Endodermal cell (in vitro differentiated cells): ENCODE data around the gene STX8. TPM values are rescaled to one million over a fixed set of nuclear protein-coding genes. Genes with fewer than 3 reads are reported as not detected.

Experiments
- DNase-seq: peaks from one replicate; pipeline ENCODE4 v3.0.0-alpha.2; 2017
- H3K27ac ChIP-seq: 2 replicates; pipeline ENCODE4 v1.5.1; 2013; ENCODE audit warnings: mild to moderate bottlenecking, low read depth, low read length, moderate library complexity
- H3K27me3 ChIP-seq: 2 replicates; pipeline ENCODE4 v1.6.1; 2013; ENCODE audit warnings: mild to moderate bottlenecking, low read length, moderate library complexity; ENCODE audit not compliant: insufficient read depth, control insufficient read depth, poor library complexity, severe bottlenecking
- H3K36me3 ChIP-seq: 2 replicates; pipeline ENCODE4 v1.7.0; 2013; ENCODE audit warnings: mild to moderate bottlenecking, low read length, moderate library complexity; ENCODE audit not compliant: control insufficient read depth, insufficient read depth
- H3K4me1 ChIP-seq: one replicate; pipeline ENCODE4 v1.7.0; 2013; ENCODE audit warnings: low read length; ENCODE audit not compliant: control insufficient read depth, insufficient read depth
- H3K4me3 ChIP-seq: 2 replicates; pipeline ENCODE4 v1.5.1; 2013; ENCODE audit warnings: mild to moderate bottlenecking, low read length, moderate library complexity
- H3K9ac ChIP-seq: 2 replicates; pipeline ENCODE4 v1.6.1; 2013; ENCODE audit warnings: mild to moderate bottlenecking, low read length, moderate library complexity; ENCODE audit not compliant: poor library complexity, severe bottlenecking; ENCODE audit errors: extremely low read depth
- H3K9me3 ChIP-seq: 2 replicates; pipeline ENCODE4 v1.6.1; 2013; ENCODE audit warnings: mild to moderate bottlenecking, low read length, moderate library complexity; ENCODE audit not compliant: control insufficient read depth
- H3K27ac Mint-ChIP-seq: 2 replicates; pipeline ENCODE4 v1.8.0; 2020; ENCODE audit warnings: mixed read lengths
- H3K27me3 Mint-ChIP-seq: 2 replicates; pipeline ENCODE4 v1.8.0; 2021; ENCODE audit warnings: mild to moderate bottlenecking, mixed read lengths; ENCODE audit not compliant: insufficient read depth
- H3K36me3 Mint-ChIP-seq: 2 replicates; pipeline ENCODE4 v1.8.0; 2020; ENCODE audit warnings: low read depth, mixed read lengths
- H3K4me1 Mint-ChIP-seq: 2 replicates; pipeline ENCODE4 v1.8.0; 2020; ENCODE audit warnings: mixed read lengths
- H3K4me3 Mint-ChIP-seq: 2 replicates; pipeline ENCODE4 v1.8.0; 2020; ENCODE audit warnings: mild to moderate bottlenecking, moderate library complexity, mixed read lengths
- H3K9me3 Mint-ChIP-seq: 2 replicates; pipeline ENCODE4 v1.8.0; 2020; ENCODE audit warnings: mild to moderate bottlenecking, mixed read lengths
- WGBS, 2 experiments: methylation state at CpG; one replicate each; pipeline versions ENCODE4 v1.1.5 to v1.1.7; 2013; ENCODE audit warnings: missing lambda C conversion rate in 2 of 2, mixed read lengths in 1 of 2; ENCODE audit not compliant: insufficient coverage in 1 of 2, insufficient read length in 1 of 2; 5-methylcytosine and 5-hydroxymethylcytosine counted together
- total RNA-seq, 2 donors: library from RNA; stranded (reverse); fragmentation: NEBNext Ultra II Directional in 1 of 2; extraction: Animal tissue kit (Norgen Biotek cat#: 25700) in 1 of 2; gene quantifications; 2 replicates in 1 of 2; 3 replicates in 1 of 2; pipeline ENCODE4 v1.2.1, GENCODE V29; 2021
- TF ChIP-seq, protein P1 (sequence below): fragments of 200-600 bp; sonication (generic); conservative IDR thresholded peaks from 2 replicates; pipeline ENCODE4 v1.5.0; 2021; ENCODE audit warnings: antibody characterized with exemption, mild to moderate bottlenecking

Gene STX8
- total RNA-seq, 2 donors from 2014 or later: 82.5 to 98.2 TPM

DNA sequence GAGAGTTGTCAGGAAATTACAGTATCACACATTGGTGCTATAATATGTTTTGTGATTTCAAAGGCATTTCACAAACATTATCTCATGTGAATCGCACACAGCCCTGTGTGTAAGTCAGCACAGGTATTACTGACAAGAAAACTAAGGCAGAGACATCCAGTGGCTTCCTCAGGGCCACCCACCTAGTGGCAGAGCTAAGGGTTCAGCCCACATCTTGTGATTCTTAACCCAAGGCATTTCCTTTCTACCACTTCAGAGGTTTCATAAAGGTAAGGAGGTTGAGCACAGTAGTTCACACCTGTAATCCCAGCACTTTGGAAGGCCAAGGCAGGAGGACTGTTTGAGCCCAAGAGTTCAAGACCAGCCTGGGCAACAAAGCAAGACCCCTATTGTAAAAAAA, 58.2 kb downstream of the STX8 start:
- Mint-ChIP-seq H3K9me3 (no peaks in the 10 kb centered on the region), H3K36me3 (peaks cover 3% of the 10 kb centered on the region), H3K27me3 (no peaks in the 10 kb centered on the region), H3K4me1 (peaks cover 33% of the 10 kb centered on the region), H3K27ac (no peak overlapping the region), H3K4me3 (no peak overlapping the region)
- Histone ChIP-seq H3K9me3 (peaks cover 4% of the 10 kb centered on the region), H3K9ac (no peak overlapping the region), H3K27me3 (no peaks in the 10 kb centered on the region), H3K27ac (no peak overlapping the region), H3K4me3 (no peak overlapping the region), H3K36me3 (no peaks in the 10 kb centered on the region), H3K4me1 (peaks cover 17% of the 10 kb centered on the region)
- TF ChIP-seq, protein P1, sequence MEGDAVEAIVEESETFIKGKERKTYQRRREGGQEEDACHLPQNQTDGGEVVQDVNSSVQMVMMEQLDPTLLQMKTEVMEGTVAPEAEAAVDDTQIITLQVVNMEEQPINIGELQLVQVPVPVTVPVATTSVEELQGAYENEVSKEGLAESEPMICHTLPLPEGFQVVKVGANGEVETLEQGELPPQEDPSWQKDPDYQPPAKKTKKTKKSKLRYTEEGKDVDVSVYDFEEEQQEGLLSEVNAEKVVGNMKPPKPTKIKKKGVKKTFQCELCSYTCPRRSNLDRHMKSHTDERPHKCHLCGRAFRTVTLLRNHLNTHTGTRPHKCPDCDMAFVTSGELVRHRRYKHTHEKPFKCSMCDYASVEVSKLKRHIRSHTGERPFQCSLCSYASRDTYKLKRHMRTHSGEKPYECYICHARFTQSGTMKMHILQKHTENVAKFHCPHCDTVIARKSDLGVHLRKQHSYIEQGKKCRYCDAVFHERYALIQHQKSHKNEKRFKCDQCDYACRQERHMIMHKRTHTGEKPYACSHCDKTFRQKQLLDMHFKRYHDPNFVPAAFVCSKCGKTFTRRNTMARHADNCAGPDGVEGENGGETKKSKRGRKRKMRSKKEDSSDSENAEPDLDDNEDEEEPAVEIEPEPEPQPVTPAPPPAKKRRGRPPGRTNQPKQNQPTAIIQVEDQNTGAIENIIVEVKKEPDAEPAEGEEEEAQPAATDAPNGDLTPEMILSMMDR: peak; percentile 31
- DNase-seq: no peak
- 91 to 95% methylated on average over 1 of the region's 1 CpG for WGBS, 2 experiments

DNA sequence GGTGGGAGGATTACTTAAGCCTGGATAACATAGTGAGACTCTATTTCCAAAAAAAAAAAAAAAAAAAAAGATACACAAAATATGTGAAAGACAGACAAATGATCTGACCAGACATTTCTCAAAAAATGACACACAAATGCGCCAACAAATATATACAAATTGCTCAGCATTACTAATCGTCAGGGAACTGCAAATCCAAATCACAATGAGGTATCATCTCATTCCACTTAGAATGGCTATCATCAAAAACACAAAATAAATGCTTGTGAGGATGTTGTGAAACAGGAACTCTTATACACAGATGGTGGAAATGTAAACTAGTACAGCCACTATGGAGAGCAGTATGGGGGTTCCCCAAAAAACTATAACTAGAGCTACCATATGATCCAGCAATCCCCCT, 62.4 kb downstream of the STX8 start:
- Histone ChIP-seq H3K27ac (no peak overlapping the region), H3K9ac (no peak overlapping the region), H3K36me3 (no peaks in the 10 kb centered on the region), H3K4me3 (no peak overlapping the region), H3K4me1 (no peaks in the 10 kb centered on the region), H3K27me3 (no peaks in the 10 kb centered on the region), H3K9me3 (peaks cover 25% of the 10 kb centered on the region)
- Mint-ChIP-seq H3K27ac (no peak overlapping the region), H3K4me3 (no peak overlapping the region), H3K36me3 (peaks cover 8% of the 10 kb centered on the region), H3K4me1 (peaks cover 9% of the 10 kb centered on the region), H3K27me3 (no peaks in the 10 kb centered on the region), H3K9me3 (peaks cover 13% of the 10 kb centered on the region)
- 98% methylated on average over 2 of the region's 2 CpGs; no CpG with 5 or more reads in 1 of the 2 experiments for WGBS, 2 experiments
- TF ChIP-seq, protein P1: no peak
- DNase-seq: no peak

DNA sequence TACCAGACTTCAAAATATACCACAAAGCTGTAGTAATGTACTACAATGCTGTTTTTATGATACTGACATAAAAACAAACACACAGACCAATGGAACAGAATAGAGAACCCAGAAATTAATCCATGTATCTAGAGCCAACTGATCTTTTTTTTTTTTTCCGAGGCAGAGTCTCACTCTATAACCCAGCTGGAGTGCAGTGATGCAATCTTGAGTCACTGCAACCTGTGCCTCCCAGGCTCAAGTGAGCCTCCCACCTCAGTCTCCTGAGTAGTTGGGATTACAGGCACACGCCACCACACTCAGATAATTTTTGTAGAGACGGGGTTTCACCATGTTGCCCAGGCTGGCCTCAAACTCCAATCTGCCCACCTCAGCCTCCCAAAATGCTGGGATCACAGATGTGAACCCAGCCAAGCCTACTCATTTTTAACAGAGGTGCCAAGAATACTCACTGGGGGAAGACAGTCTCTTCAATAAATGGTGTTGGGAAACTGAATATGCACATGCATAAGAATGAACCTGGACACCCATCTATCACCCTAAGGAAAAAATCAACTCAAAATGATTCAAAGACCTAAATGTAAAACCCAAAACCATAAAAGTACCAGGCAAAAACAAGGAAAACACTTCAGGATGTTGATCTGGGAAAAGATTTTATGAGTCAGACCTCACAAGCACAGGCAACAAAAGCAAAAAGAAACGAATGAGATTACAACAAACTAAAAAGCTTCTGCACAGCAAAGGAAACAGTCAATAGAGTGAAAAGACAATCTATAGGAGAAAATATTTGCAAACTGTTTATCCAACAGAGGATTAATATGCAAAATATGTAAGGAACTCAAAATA, 63.1 kb downstream of the STX8 start:
- WGBS, 2 experiments: 73 to 77% methylated on average over 3 to 4 of the region's 4 CpGs
- Histone ChIP-seq H3K9ac (no peak overlapping the region), H3K9me3 (peaks cover 30% of the 10 kb centered on the region), H3K27ac (no peak overlapping the region), H3K36me3 (no peaks in the 10 kb centered on the region), H3K4me3 (no peak overlapping the region), H3K4me1 (no peaks in the 10 kb centered on the region), H3K27me3 (no peaks in the 10 kb centered on the region)
- Mint-ChIP-seq H3K27me3 (no peaks in the 10 kb centered on the region), H3K4me1 (peaks cover 5% of the 10 kb centered on the region), H3K4me3 (no peak overlapping the region), H3K27ac (no peak overlapping the region), H3K9me3 (peaks cover 16% of the 10 kb centered on the region), H3K36me3 (peaks cover 11% of the 10 kb centered on the region)
- TF ChIP-seq, protein P1: no peak
- no peak for DNase-seq
